SH-SY5Y (cell line): ENCODE data around the gene CCN6.

ENCODE experiments used
- GATA2 ChIP-seq: IDR thresholded peaks from 2 replicates; pipeline ENCODE4 v1.6.1; 2011; ENCODE audit warnings: mild to moderate bottlenecking, low read depth, low read length
- GATA3 ChIP-seq: IDR thresholded peaks from 2 replicates; pipeline ENCODE4 v1.6.1; 2011; ENCODE audit warnings: low read depth, mild to moderate bottlenecking, low read length, moderate library complexity

GRCh38 chr6:112021691-112022310, 32.1 kb upstream of the CCN6 start:
- no peak for TF ChIP-seq GATA2
- TF ChIP-seq GATA3, result no peak
